ENCODE results near the gene SMAD6. TPM values are rescaled to one million over a fixed set of nuclear protein-coding genes. Genes with fewer than 3 reads are reported as not detected.

SMAD6 gene
- total RNA-seq, 1 experiment from 2014 or later: 58.6 TPM

DNA sequence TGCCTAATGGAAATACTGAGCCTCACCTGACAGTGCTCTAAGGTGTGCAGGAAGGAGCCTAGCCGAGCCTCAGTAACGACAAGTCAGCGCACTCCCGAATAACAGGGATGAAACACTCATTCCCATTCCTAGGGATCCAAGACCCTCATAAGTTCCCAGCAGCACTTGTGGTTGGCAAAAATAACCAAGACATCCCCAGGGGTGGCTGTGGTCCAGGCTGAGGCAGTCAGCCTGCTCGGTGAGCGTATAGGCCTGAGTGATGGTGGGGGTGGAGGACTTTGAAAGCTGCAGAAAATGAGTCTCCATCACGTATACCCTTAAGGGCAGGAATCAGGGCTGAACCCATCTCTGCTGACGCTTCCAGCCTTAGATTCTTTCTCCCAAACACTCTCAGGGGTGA, 120.1 kb downstream of the SMAD6 start:
- BruUV-seq (replicated peaks): no TSS peak
- intact Hi-C loops (cut with micrococcal nuclease; ENCODE audit: unreplicated experiment): no loop called here
- Mint-ChIP-seq H3K27ac (ENCODE audit: unreplicated experiment) (no peak overlapping the region), H3K27me3 (ENCODE audit: unreplicated experiment) (no peaks in the 10 kb centered on the region), H3K4me3 (ENCODE audit: low read depth, unreplicated experiment) (no peak overlapping the region), H3K9me3 (ENCODE audit: low read depth, unreplicated experiment) (no peaks in the 10 kb centered on the region), H3K4me1 (ENCODE audit: low read depth, unreplicated experiment) (peaks cover 26% of the 10 kb centered on the region), H3K36me3 (ENCODE audit: insufficient read depth, unreplicated experiment) (peaks cover 4% of the 10 kb centered on the region)
- DNase-seq: no peak
- CTCF ChIA-PET: no interaction called here
- TF ChIP-seq, protein P1, sequence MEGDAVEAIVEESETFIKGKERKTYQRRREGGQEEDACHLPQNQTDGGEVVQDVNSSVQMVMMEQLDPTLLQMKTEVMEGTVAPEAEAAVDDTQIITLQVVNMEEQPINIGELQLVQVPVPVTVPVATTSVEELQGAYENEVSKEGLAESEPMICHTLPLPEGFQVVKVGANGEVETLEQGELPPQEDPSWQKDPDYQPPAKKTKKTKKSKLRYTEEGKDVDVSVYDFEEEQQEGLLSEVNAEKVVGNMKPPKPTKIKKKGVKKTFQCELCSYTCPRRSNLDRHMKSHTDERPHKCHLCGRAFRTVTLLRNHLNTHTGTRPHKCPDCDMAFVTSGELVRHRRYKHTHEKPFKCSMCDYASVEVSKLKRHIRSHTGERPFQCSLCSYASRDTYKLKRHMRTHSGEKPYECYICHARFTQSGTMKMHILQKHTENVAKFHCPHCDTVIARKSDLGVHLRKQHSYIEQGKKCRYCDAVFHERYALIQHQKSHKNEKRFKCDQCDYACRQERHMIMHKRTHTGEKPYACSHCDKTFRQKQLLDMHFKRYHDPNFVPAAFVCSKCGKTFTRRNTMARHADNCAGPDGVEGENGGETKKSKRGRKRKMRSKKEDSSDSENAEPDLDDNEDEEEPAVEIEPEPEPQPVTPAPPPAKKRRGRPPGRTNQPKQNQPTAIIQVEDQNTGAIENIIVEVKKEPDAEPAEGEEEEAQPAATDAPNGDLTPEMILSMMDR (IDR thresholded peaks at IDR 0.05; ENCODE audit: unreplicated experiment): no peak

DNA sequence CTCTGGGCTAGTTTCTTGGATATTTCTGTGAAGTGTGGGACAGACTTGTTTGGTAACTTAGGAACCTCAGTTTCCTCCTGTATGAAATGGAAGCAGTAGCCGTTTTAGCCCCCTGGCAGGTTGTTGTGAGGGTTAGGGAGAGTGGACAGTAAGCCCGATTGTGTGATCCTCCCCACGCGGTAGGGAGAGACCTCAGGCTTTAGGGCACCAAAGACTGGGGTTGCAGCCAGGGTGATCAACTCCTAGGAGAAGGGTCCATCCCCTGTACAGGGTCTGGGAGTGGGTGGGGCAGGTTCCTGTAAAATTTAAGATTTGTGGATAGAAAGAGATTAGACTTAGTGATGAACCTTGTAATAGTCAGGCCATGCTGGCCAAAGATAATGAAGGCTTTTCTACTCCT, 120.5 kb downstream of the SMAD6 start:
- Mint-ChIP-seq H3K9me3 (ENCODE audit: low read depth, unreplicated experiment) (no peaks in the 10 kb centered on the region), H3K4me1 (ENCODE audit: low read depth, unreplicated experiment) (peaks cover 26% of the 10 kb centered on the region), H3K27me3 (ENCODE audit: unreplicated experiment) (no peaks in the 10 kb centered on the region), H3K4me3 (ENCODE audit: low read depth, unreplicated experiment) (no peak overlapping the region), H3K36me3 (ENCODE audit: insufficient read depth, unreplicated experiment) (peaks cover 4% of the 10 kb centered on the region), H3K27ac (ENCODE audit: unreplicated experiment) (no peak overlapping the region)
- CTCF ChIA-PET: no interaction called here
- DNase-seq: no peak
- intact Hi-C loops (cut with micrococcal nuclease; ENCODE audit: unreplicated experiment): no loop called here
- no TSS peak for BruUV-seq (replicated peaks)
- TF ChIP-seq, protein P1 (IDR thresholded peaks at IDR 0.05; ENCODE audit: unreplicated experiment): no peak

DNA sequence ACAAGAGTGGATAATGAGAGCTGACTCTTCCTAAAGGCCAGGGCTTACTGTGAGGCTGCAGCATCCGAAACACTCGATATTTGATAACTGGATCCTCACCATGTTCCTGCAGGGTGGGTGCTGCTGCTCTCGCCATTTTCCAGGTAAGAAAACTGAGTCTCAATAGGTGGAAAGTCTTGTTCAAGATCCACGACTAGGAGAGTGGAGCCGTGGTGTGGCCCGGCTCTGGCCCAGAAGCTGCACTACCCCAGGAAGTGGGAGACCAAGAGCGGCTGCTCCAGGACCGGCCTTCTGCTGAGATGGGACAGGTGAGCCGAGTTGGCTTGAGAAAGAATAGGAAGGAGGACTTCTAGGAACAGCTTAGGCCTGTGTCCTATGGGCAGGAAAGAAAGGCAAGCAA, 121.6 kb downstream of the SMAD6 start:
- no TSS peak for BruUV-seq (replicated peaks)
- Mint-ChIP-seq H3K27ac (ENCODE audit: unreplicated experiment) (no peak overlapping the region), H3K4me3 (ENCODE audit: low read depth, unreplicated experiment) (no peak overlapping the region), H3K27me3 (ENCODE audit: unreplicated experiment) (no peaks in the 10 kb centered on the region), H3K9me3 (ENCODE audit: low read depth, unreplicated experiment) (no peaks in the 10 kb centered on the region), H3K36me3 (ENCODE audit: insufficient read depth, unreplicated experiment) (peaks cover 4% of the 10 kb centered on the region), H3K4me1 (ENCODE audit: low read depth, unreplicated experiment) (peaks cover 19% of the 10 kb centered on the region)
- CTCF ChIA-PET: interaction anchor here (0.9 kb wide), 1 partner anchor 34 kb away, joined by 3 read pairs; no protein-coding TSS in a partner anchor
- TF ChIP-seq, protein P1 (IDR thresholded peaks at IDR 0.05; ENCODE audit: unreplicated experiment): no peak
- intact Hi-C loops (cut with micrococcal nuclease; ENCODE audit: unreplicated experiment): no loop called here
- DNase-seq: no peak

- CTCF ChIA-PET: no interaction called here
Measured at GRCh38 chr15:66824424-66824823, 122.4 kb downstream of the SMAD6 start.

More at GRCh38 chr15:66824424-66824823, 122.4 kb downstream of the SMAD6 start:
- no TSS peak for BruUV-seq (replicated peaks)
- TF ChIP-seq, protein P1 (IDR thresholded peaks at IDR 0.05; ENCODE audit: unreplicated experiment): no peak
- intact Hi-C loops (cut with micrococcal nuclease; ENCODE audit: unreplicated experiment): no loop called here
- H3K27ac Mint-ChIP-seq (ENCODE audit: unreplicated experiment): no peak overlapping the region
- no peaks in the 10 kb centered on the region for H3K27me3 Mint-ChIP-seq (ENCODE audit: unreplicated experiment)
- peaks cover 13% of the 10 kb centered on the region for H3K4me1 Mint-ChIP-seq (ENCODE audit: low read depth, unreplicated experiment)
- DNase-seq: no peak
- no peak overlapping the region for H3K4me3 Mint-ChIP-seq (ENCODE audit: low read depth, unreplicated experiment)
- no peaks in the 10 kb centered on the region for H3K9me3 Mint-ChIP-seq (ENCODE audit: low read depth, unreplicated experiment)
- H3K36me3 Mint-ChIP-seq (ENCODE audit: insufficient read depth, unreplicated experiment): no peaks in the 10 kb centered on the region
